HG02642 (cell line): ENCODE measurements around the gene MYL11.
"Not testable (repeated sequence)": the region's sequence is repeated elsewhere in the genome, so short reads cannot be mapped to it uniquely, and the experiment has no call there.

Source experiments
- ATAC-seq: cut with Tn5 transposase; IDR thresholded peaks from one replicate; pipeline ENCODE4 v1.9.1; 2021; ENCODE audit warnings: mild to moderate bottlenecking; ENCODE audit not compliant: unreplicated experiment, poor library complexity

Gene MYL11

GRCh38 chr16:30394592-30395154, 20.1 kb downstream of the MYL11 start:
- ATAC-seq = no peak

GRCh38 chr16:30395155-30395991, 20.8 kb downstream of the MYL11 start, which contains the start of gene ZNF48:
Gene ZNF48 (plus strand): TSS chr16:30395420. CDS start chr16:30395795, 375 bp downstream.
- ATAC-seq = peak; percentile 76

GRCh38 chr16:30395992-30396585, 21.5 kb downstream of the MYL11 start:
- ATAC-seq = no peak

GRCh38 chr16:30396627-30397026, 22.0 kb downstream of the MYL11 start:
- ATAC-seq = not testable (repeated sequence)

GRCh38 chr16:30397056-30397455, 22.5 kb downstream of the MYL11 start:
- no peak for ATAC-seq

- ATAC-seq = no peak
Measured at GRCh38 chr16:30397776-30398660, 23.4 kb downstream of the MYL11 start.

- ATAC-seq = no peak
Measured at GRCh38 chr16:30398661-30399434, 24.2 kb downstream of the MYL11 start.

GRCh38 chr16:30399435-30400186, 25.0 kb downstream of the MYL11 start:
- no peak for ATAC-seq

- ATAC-seq = no peak
Measured at GRCh38 chr16:30401768-30402425, 27.3 kb downstream of the MYL11 start.

- peak; percentile 6 for ATAC-seq
Measured at GRCh38 chr16:30406795-30407101, 32.1 kb downstream of the MYL11 start.

GRCh38 chr16:30407102-30407803, 32.7 kb downstream of the MYL11 start, which contains the start of gene ZNF771:
Gene ZNF771 (plus strand): TSS chr16:30407606. CDS start chr16:30408054, 448 bp downstream.
- peak; percentile 85 for ATAC-seq

- no peak for ATAC-seq
Measured at GRCh38 chr16:30407804-30408534, 33.4 kb downstream of the MYL11 start.

- ATAC-seq = peak; percentile 46
Measured at GRCh38 chr16:30409125-30410060, 34.8 kb downstream of the MYL11 start.

- no peak for ATAC-seq
Measured at GRCh38 chr16:30413112-30413806, 38.7 kb downstream of the MYL11 start.

- ATAC-seq = no peak
Measured at GRCh38 chr16:30414159-30414558, 39.6 kb downstream of the MYL11 start.
